GM23338 (cell line): ENCODE results near the gene CDC73. TPM values are rescaled to one million over a fixed set of nuclear protein-coding genes. Genes with fewer than 3 reads are reported as not detected.

ENCODE experiments used
- ATAC-seq: fragments of 200-7000 bp; cut with Tn5 transposase; 3 replicates; pipeline ENCODE4 v1.9.1; 2020
- DNase-seq: peaks from one replicate; pipeline ENCODE4 v3.0.0-alpha.2; 2015; ENCODE audit warnings: low spot score
- H2AFZ ChIP-seq: fragments of 200-600 bp; sonication (generic); 2 replicates; pipeline ENCODE4 v1.8.0; 2016; ENCODE audit warnings: antibody characterized with exemption, mild to moderate bottlenecking, moderate library complexity
- H3F3A ChIP-seq: fragments of 200-600 bp; sonication (generic); replicated peaks from 2 replicates; pipeline ENCODE4 v1.8.0; 2017; ENCODE audit warnings: antibody characterized with exemption, mixed run types, low read depth
- H3K27ac ChIP-seq: fragments of 200-600 bp; sonication (generic); 2 replicates; pipeline ENCODE4 v1.6.1; 2016; ENCODE audit warnings: low read depth
- H3K27me3 ChIP-seq: fragments of 200-600 bp; sonication (generic); 2 replicates; pipeline ENCODE4 v1.8.0; 2016; ENCODE audit warnings: mild to moderate bottlenecking, mixed run types, moderate library complexity; ENCODE audit not compliant: insufficient read depth
- H3K36me3 ChIP-seq: fragments of 200-600 bp; sonication (generic); 2 replicates; pipeline ENCODE4 v1.8.0; 2016; ENCODE audit warnings: mild to moderate bottlenecking; ENCODE audit not compliant: insufficient read depth
- H3K4me1 ChIP-seq: fragments of 200-600 bp; sonication (generic); 2 replicates; pipeline ENCODE4 v1.8.0; 2016; ENCODE audit warnings: mild to moderate bottlenecking, moderate library complexity; ENCODE audit not compliant: insufficient read depth
- H3K4me2 ChIP-seq: fragments of 200-600 bp; sonication (generic); 2 replicates; pipeline ENCODE4 v1.7.1; 2017; ENCODE audit warnings: mixed run types
- H3K4me3 ChIP-seq: fragments of 200-600 bp; sonication (generic); 2 replicates; pipeline ENCODE4 v1.6.1; 2016; ENCODE audit warnings: mixed run types
- H3K79me2 ChIP-seq: fragments of 200-600 bp; sonication (generic); replicated peaks from 2 replicates; pipeline ENCODE4 v1.8.0; 2017; ENCODE audit warnings: mild to moderate bottlenecking; ENCODE audit not compliant: insufficient read depth
- H3K9me2 ChIP-seq: fragments of 200-600 bp; sonication (generic); 2 replicates; pipeline ENCODE4 v1.8.0; 2017; ENCODE audit not compliant: insufficient read depth
- H4K20me1 ChIP-seq: fragments of 200-600 bp; sonication (generic); replicated peaks from 2 replicates; pipeline ENCODE4 v1.8.0; 2017; ENCODE audit warnings: mild to moderate bottlenecking; ENCODE audit not compliant: insufficient read depth
- H3K27ac Mint-ChIP-seq: 2 replicates; pipeline ENCODE4 v1.8.0; 2020; ENCODE audit warnings: inconsistent platforms, mild to moderate bottlenecking, moderate library complexity, mixed read lengths
- H3K27me3 Mint-ChIP-seq: 3 replicates; pipeline ENCODE4 v1.8.0; 2022; ENCODE audit warnings: low read depth, mild to moderate bottlenecking, moderate library complexity, mixed read lengths, inconsistent platforms; ENCODE audit not compliant: insufficient read depth, poor library complexity
- H3K36me3 Mint-ChIP-seq: 3 replicates; pipeline ENCODE4 v1.8.0; 2021; ENCODE audit warnings: low read depth, mild to moderate bottlenecking, inconsistent platforms, moderate library complexity, mixed read lengths
- H3K4me1 Mint-ChIP-seq: 3 replicates; pipeline ENCODE4 v1.8.0; 2020; ENCODE audit warnings: mild to moderate bottlenecking, inconsistent platforms, mixed read lengths
- H3K4me3 Mint-ChIP-seq: 3 replicates; pipeline ENCODE4 v1.8.0; 2021; ENCODE audit warnings: moderate library complexity, mild to moderate bottlenecking, inconsistent platforms, mixed read lengths
- H3K9me3 Mint-ChIP-seq: 3 replicates; pipeline ENCODE4 v1.8.0; 2020; ENCODE audit warnings: moderate library complexity, mild to moderate bottlenecking, inconsistent platforms, mixed read lengths
- CREB1 ChIP-seq: fragments of 250-450 bp; sonication (Bioruptor Pico); IDR thresholded peaks from 2 replicates; pipeline ENCODE4 v1.5.0; 2020; ENCODE audit warnings: low read depth, mild to moderate bottlenecking, moderate library complexity
- CTCF ChIP-seq, 2 experiments: fragments of 200-600 bp in 1 of 2; sonication (generic) in 1 of 2; conservative IDR thresholded peaks; 2 replicates each; pipeline versions ENCODE4 v1.5.1 to v1.6.1; 2016 to 2017; ENCODE audit warnings: antibody characterized with exemption in 2 of 2, low read depth in 2 of 2, mild to moderate bottlenecking in 2 of 2, moderate library complexity in 1 of 2
- EZH2 ChIP-seq: fragments of 200-600 bp; sonication (generic); IDR thresholded peaks from one replicate; pipeline ENCODE4 v1.8.0; 2017; ENCODE audit warnings: antibody characterized with exemption, mild to moderate bottlenecking, low read depth; ENCODE audit not compliant: unreplicated experiment
- EZH2phosphoT487 ChIP-seq: fragments of 200-600 bp; sonication (generic); IDR thresholded peaks from one replicate; pipeline ENCODE4 v1.8.1; 2018; ENCODE audit warnings: antibody characterized with exemption; ENCODE audit not compliant: unreplicated experiment
- JUNB ChIP-seq: IDR thresholded peaks from one replicate; pipeline ENCODE4 v1.6.1; 2016; ENCODE audit warnings: antibody characterized with exemption; ENCODE audit not compliant: unreplicated experiment
- NANOG ChIP-seq: IDR thresholded peaks from 2 replicates; pipeline ENCODE4 v1.6.1; 2016; ENCODE audit warnings: antibody characterized with exemption, borderline replicate concordance
- POLR2AphosphoS5 ChIP-seq: IDR thresholded peaks from 2 replicates; pipeline ENCODE4 v1.6.1; 2016; ENCODE audit warnings: antibody characterized with exemption, low read depth
- STAT1 ChIP-seq: IDR thresholded peaks from one replicate; pipeline ENCODE4 v1.6.1; 2016; ENCODE audit warnings: antibody characterized with exemption; ENCODE audit not compliant: unreplicated experiment
- ZNF114 ChIP-seq: fragments of 250-450 bp; sonication (Bioruptor Pico); IDR thresholded peaks from 2 replicates; pipeline ENCODE4 v1.5.0; 2020; ENCODE audit warnings: mild to moderate bottlenecking, moderate library complexity
- ZNF331 ChIP-seq: fragments of 250-450 bp; sonication (Bioruptor Pico); IDR thresholded peaks from 2 replicates; pipeline ENCODE4 v1.5.0; 2020; ENCODE audit warnings: low read depth, mild to moderate bottlenecking, moderate library complexity
- polyA plus RNA-seq: library from polyadenylated mRNA; unstranded; fragments of >200 nt; fragmentation: Nextera tagmentation; extraction: Ambion mirVana; gene quantifications from 2 replicates; pipeline ENCODE4 v1.2.1, GENCODE V29; 2016
- total RNA-seq: library from RNA; depleted of rRNA; stranded (reverse); fragments of >200 nt; shearing (Covaris generic); gene quantifications from 2 replicates; pipeline ENCODE4 v1.2.3, GENCODE V29; 2014
- TF ChIP-seq, protein P1 (sequence below): fragments of 250-450 bp; sonication (Bioruptor Pico); IDR thresholded peaks from 2 replicates; pipeline ENCODE4 v1.5.0; 2020; ENCODE audit warnings: mild to moderate bottlenecking, moderate library complexity
- TF ChIP-seq, protein P2 (sequence below): IDR thresholded peaks from 2 replicates; pipeline ENCODE4 v1.6.1; 2016; ENCODE audit warnings: antibody characterized with exemption
- TF ChIP-seq, protein P3 (sequence below): IDR thresholded peaks from one replicate; pipeline ENCODE4 v1.6.1; 2018; ENCODE audit warnings: antibody characterized with exemption; ENCODE audit not compliant: unreplicated experiment

CDC73 gene
- total and polyA plus RNA-seq, 2 experiments from 2014 or later = 40.4 to 63.2 TPM

DNA sequence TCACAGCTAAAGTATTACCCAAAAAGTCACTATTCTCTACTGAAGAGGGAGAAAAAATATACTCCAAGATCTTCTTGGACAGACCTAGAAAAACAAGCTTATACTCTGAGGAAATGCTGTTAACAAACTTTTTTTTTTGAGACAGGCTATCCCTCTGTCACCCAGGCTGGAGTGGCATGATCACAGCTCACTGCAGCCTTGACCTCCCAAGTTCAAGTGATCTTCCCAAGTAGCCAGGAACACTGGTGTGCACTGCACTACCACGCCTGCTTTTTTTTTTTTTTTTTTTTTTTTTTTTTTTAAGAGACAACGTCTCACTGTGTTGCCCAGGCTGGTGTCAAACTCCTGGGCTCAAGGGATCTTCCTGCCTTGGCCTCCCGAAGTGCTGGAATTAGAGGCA lies 33.9 kb upstream of the CDC73 start:
- Histone ChIP-seq H3K9me2 (no peaks in the 10 kb centered on the region), H2AFZ (no peak overlapping the region), H3K79me2 (no peaks in the 10 kb centered on the region), H3K4me2 (no peak overlapping the region), H4K20me1 (no peaks in the 10 kb centered on the region), H3K27ac (no peak overlapping the region), H3K4me3 (no peak overlapping the region), H3K4me1 (no peaks in the 10 kb centered on the region; the same call in 1 of the 2 replicates), H3K36me3 (peaks cover 13% of the 10 kb centered on the region; the same call in 1 of the 2 replicates), H3F3A (no peaks in the 10 kb centered on the region), H3K27me3 (no peaks in the 10 kb centered on the region)
- no peaks in the 10 kb centered on the region for H3K9me3 Mint-ChIP-seq
- peaks cover 5% of the 10 kb centered on the region; the same call in 2 of the 3 replicates for H3K4me1 Mint-ChIP-seq
- ATAC-seq (no peak), DNase-seq (no peak)
- no peak overlapping the region for H3K27ac Mint-ChIP-seq
- no peak overlapping the region for H3K4me3 Mint-ChIP-seq
- H3K27me3 Mint-ChIP-seq = peaks cover 2% of the 10 kb centered on the region
- H3K36me3 Mint-ChIP-seq = peaks cover 23% of the 10 kb centered on the region
- TF ChIP-seq EZH2 = no peak
- TF ChIP-seq, protein P1, sequence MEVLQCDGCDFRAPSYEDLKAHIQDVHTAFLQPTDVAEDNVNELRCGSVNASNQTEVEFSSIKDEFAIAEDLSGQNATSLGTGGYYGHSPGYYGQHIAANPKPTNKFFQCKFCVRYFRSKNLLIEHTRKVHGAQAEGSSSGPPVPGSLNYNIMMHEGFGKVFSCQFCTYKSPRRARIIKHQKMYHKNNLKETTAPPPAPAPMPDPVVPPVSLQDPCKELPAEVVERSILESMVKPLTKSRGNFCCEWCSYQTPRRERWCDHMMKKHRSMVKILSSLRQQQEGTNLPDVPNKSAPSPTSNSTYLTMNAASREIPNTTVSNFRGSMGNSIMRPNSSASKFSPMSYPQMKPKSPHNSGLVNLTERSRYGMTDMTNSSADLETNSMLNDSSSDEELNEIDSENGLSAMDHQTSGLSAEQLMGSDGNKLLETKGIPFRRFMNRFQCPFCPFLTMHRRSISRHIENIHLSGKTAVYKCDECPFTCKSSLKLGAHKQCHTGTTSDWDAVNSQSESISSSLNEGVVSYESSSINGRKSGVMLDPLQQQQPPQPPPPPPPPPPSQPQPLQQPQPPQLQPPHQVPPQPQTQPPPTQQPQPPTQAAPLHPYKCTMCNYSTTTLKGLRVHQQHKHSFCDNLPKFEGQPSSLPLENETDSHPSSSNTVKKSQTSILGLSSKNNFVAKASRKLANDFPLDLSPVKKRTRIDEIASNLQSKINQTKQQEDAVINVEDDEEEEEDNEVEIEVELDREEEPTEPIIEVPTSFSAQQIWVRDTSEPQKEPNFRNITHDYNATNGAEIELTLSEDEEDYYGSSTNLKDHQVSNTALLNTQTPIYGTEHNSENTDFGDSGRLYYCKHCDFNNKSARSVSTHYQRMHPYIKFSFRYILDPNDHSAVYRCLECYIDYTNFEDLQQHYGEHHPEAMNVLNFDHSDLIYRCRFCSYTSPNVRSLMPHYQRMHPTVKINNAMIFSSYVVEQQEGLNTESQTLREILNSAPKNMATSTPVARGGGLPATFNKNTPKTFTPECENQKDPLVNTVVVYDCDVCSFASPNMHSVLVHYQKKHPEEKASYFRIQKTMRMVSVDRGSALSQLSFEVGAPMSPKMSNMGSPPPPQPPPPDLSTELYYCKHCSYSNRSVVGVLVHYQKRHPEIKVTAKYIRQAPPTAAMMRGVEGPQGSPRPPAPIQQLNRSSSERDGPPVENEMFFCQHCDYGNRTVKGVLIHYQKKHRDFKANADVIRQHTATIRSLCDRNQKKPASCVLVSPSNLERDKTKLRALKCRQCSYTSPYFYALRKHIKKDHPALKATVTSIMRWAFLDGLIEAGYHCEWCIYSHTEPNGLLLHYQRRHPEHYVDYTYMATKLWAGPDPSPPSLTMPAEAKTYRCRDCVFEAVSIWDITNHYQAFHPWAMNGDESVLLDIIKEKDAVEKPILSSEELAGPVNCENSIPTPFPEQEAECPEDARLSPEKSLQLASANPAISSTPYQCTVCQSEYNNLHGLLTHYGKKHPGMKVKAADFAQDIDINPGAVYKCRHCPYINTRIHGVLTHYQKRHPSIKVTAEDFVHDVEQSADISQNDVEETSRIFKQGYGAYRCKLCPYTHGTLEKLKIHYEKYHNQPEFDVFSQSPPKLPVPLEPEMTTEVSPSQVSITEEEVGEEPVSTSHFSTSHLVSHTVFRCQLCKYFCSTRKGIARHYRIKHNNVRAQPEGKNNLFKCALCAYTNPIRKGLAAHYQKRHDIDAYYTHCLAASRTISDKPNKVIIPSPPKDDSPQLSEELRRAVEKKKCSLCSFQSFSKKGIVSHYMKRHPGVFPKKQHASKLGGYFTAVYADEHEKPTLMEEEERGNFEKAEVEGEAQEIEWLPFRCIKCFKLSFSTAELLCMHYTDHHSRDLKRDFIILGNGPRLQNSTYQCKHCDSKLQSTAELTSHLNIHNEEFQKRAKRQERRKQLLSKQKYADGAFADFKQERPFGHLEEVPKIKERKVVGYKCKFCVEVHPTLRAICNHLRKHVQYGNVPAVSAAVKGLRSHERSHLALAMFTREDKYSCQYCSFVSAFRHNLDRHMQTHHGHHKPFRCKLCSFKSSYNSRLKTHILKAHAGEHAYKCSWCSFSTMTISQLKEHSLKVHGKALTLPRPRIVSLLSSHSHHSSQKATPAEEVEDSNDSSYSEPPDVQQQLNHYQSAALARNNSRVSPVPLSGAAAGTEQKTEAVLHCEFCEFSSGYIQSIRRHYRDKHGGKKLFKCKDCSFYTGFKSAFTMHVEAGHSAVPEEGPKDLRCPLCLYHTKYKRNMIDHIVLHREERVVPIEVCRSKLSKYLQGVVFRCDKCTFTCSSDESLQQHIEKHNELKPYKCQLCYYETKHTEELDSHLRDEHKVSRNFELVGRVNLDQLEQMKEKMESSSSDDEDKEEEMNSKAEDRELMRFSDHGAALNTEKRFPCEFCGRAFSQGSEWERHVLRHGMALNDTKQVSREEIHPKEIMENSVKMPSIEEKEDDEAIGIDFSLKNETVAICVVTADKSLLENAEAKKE = no peak
- no peak for TF ChIP-seq ZNF331 (CRISPR knock-in tag)
- TF ChIP-seq STAT1 = no peak
- TF ChIP-seq, protein P2, sequence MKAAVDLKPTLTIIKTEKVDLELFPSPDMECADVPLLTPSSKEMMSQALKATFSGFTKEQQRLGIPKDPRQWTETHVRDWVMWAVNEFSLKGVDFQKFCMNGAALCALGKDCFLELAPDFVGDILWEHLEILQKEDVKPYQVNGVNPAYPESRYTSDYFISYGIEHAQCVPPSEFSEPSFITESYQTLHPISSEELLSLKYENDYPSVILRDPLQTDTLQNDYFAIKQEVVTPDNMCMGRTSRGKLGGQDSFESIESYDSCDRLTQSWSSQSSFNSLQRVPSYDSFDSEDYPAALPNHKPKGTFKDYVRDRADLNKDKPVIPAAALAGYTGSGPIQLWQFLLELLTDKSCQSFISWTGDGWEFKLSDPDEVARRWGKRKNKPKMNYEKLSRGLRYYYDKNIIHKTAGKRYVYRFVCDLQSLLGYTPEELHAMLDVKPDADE = no peak
- no peak for TF ChIP-seq JUNB
- TF ChIP-seq CTCF (conservative IDR thresholded peaks at IDR 0.05; ENCODE audit: low read depth in 2 of 2) = no peak
- no peak for TF ChIP-seq NANOG
- TF ChIP-seq POLR2AphosphoS5 = no peak
- TF ChIP-seq, protein P3, sequence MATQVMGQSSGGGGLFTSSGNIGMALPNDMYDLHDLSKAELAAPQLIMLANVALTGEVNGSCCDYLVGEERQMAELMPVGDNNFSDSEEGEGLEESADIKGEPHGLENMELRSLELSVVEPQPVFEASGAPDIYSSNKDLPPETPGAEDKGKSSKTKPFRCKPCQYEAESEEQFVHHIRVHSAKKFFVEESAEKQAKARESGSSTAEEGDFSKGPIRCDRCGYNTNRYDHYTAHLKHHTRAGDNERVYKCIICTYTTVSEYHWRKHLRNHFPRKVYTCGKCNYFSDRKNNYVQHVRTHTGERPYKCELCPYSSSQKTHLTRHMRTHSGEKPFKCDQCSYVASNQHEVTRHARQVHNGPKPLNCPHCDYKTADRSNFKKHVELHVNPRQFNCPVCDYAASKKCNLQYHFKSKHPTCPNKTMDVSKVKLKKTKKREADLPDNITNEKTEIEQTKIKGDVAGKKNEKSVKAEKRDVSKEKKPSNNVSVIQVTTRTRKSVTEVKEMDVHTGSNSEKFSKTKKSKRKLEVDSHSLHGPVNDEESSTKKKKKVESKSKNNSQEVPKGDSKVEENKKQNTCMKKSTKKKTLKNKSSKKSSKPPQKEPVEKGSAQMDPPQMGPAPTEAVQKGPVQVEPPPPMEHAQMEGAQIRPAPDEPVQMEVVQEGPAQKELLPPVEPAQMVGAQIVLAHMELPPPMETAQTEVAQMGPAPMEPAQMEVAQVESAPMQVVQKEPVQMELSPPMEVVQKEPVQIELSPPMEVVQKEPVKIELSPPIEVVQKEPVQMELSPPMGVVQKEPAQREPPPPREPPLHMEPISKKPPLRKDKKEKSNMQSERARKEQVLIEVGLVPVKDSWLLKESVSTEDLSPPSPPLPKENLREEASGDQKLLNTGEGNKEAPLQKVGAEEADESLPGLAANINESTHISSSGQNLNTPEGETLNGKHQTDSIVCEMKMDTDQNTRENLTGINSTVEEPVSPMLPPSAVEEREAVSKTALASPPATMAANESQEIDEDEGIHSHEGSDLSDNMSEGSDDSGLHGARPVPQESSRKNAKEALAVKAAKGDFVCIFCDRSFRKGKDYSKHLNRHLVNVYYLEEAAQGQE = no peak
- TF ChIP-seq EZH2phosphoT487 = no peak
- TF ChIP-seq CREB1 (CRISPR knock-in tag) = no peak
- TF ChIP-seq ZNF114 (CRISPR knock-in tag) = no peak
